Left lobe of liver (tissue), 2 donors: ENCODE data around the gene MAGIX. TPM values are rescaled to one million over a fixed set of nuclear protein-coding genes. Genes with fewer than 3 reads are reported as not detected.
A peak's percentile ranks its signal among the peaks of the same experiment; 100 is the strongest.

Experiments
- ATAC-seq: fragments of 200-7000 bp; cut with Tn5 transposase; one replicate; pipeline ENCODE4 v1.9.1; 2020; ENCODE audit warnings: mild to moderate bottlenecking, moderate library complexity
- DNase-seq: peaks from one replicate; pipeline ENCODE4 v3.0.0-alpha.2; 2020; ENCODE audit warnings: low spot score
- total RNA-seq: library from RNA; stranded (reverse); gene quantifications from one replicate; pipeline ENCODE4 v1.2.1, GENCODE V29; 2021
- donor health status: DM: no; HTN: no; CAD: no; lungs with moderate emphysema.
- donor health status: DM: no; HTN: yes; CAD: no.

The MAGIX gene
- total RNA-seq, 1 donor from 2014 or later, result 27.7 TPM

DNA sequence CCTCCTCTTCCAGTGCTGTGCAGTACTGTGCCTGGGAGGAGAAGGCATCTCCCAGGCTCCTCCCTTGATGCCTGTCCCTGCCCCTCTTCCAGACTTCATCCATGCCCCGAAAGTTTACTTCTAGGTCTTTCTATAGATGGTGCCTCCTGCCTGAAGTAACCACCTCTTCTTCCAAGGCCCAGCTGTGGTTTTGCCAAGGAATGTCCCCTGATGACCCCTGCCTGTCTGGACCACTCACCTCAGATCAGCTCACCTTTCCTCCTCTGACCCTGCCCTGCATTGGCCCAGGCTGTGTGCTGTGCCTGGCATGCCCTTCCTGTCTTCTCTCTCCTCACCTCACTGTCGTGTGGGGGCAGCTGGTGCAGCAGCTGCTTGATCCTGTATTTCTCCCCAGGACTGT, 16.8 kb downstream of the MAGIX start:
- no peak for DNase-seq
- ATAC-seq, result no peak

DNA sequence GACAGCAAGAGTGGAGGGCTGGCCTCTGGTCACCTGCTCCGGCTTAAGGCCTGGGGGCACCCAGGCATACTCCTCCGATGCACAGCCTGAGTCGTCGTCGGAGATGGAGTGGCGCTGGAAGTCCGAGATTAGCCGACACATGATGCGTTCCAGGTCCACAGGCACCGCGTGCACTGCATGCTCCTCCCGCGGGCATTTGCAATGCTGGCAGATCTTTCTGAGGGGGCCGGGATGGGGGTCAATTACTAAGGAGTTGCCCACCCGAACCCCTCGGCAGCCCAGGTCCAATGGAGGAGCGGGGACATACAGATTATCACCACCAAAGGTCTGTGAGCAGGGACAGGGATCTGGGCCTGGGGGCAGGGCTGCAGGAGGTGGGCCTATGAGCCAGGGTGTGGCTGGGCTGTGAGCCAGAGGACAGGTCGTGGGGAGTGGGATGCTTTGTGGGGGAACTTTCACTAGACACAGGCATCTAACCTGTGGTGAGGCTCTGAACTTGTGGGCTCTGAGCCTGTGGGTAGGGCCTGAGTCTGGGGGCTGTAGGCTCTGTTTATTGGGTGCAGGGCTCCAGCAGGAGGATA, 21.2 kb downstream of the MAGIX start:
- no peak for DNase-seq
- no peak for ATAC-seq

DNA sequence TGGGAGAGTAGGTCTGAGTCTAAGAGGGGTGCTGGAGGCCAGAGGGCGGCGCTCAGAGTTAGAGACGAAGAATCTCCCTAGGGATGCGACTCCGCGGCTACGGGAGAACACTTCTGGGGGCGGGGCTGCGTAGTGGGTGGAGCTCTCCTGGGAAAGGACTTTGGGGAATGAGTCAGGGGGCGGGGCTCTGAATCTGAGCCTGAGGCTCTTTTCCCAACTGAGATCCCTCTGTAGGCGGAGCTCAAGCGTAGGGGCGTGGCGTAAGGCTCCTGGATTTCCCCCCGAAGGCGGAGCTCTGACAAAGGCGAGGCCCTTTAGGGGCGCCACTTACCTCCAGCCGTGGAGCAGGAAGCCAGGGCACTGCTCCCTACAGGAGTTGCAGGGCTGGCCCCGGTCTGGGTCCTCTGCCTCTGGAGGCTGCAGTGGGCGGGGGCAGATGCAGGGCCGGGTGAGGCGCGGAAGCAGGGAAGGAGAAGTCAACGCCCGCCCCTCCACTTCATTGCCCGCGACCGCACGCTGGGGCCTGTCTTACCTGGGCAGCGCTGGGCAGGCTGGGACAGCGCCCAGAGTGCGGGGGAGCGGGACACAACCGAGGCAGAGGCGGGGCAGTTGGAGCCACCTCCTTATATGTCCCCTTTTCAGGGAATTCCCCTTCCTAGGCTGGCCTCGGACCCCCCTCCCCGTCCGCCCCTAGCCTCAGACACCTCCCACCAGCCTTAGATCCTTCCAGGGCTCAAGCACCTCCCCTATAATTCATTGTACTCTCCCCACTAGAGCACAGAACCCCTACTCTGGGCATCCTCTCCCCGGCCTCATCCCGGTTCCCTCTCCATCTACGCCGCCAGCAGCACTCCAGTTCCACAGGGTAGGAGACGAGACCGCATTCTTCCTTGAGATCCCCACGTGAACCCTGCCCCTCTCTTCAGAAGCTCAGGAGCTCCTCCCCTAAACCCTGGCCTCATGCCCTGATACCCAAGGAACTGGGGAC, 22.0 kb downstream of the MAGIX start:
- ATAC-seq (peak; percentile 46), DNase-seq (peak; percentile 64)

DNA sequence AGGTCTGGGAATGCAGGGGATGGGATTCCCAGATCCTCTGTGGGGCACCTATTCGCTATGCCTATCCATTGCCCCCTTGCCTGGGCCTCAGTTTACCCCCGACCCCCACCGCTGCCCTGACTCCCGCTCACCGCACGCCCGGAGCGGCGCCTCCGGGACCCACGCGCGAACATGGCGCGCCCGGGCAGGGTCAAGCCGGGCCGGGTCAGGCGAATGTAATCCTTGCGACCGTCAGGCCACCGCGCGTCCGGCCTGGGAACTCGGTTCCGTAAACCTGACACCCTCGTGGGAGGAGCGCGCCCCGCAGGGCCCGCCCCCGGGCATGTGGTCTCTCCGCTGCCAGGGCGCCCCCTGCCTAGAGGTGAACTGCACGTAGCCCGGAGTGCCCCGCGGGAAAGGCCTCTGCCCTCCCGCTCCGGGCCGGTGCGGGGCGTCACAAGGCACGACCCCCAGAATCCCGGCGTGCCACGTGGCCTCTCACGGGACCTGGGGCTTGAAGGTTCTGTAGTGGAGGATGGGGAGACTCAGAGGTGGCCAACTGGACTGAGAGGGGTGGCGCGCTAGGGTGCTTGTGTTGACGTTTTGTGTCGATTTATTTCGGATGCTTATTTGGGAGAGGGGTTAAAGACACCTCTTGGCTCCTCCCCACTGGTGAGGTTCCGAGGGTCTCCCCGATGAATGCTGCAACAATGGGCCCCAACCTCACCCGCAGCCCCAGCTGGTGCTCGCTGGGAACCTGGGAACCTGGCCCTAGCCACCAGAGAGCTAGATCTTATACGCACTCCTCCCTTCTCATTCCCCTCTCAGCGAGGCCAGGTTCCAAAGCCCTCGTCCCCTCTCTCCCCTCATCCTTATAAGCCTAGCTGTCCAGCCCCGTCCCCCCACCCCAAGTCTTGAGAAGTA, 23.8 kb downstream of the MAGIX start, which contains the start of gene PRICKLE3:
Gene PRICKLE3 (minus strand): TSS at position 249 of the 903 bp plus-strand sequence. CDS start 76 bp downstream, at position 173.
- peak; percentile 86 for DNase-seq
- peak; percentile 75 for ATAC-seq

- ATAC-seq, result no peak
- DNase-seq, result no peak
These were observed 24.5 kb downstream of the MAGIX start for GRCh38 chrX:49187028-49187394.

DNA sequence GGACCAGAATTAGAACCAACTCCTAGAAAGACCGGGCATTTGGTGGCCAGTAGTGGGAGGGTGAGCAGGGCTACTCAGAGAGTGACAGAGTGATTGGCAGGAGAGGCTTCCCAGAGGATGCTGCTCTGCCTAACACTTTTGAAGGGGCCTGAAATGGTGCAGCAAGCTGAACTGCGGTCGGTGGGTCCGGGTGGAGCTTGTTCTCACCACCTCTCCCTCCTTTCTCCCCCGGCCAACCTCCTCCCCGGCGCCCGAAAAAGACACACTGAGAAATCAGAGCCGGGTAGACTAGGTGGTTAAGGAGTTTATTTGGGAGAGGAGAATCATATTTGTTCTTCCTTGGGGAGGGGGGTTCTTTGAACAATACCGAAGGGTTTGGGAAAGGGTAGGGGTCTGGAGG, 25.0 kb downstream of the MAGIX start:
- ATAC-seq (no peak), DNase-seq (no peak)

DNA sequence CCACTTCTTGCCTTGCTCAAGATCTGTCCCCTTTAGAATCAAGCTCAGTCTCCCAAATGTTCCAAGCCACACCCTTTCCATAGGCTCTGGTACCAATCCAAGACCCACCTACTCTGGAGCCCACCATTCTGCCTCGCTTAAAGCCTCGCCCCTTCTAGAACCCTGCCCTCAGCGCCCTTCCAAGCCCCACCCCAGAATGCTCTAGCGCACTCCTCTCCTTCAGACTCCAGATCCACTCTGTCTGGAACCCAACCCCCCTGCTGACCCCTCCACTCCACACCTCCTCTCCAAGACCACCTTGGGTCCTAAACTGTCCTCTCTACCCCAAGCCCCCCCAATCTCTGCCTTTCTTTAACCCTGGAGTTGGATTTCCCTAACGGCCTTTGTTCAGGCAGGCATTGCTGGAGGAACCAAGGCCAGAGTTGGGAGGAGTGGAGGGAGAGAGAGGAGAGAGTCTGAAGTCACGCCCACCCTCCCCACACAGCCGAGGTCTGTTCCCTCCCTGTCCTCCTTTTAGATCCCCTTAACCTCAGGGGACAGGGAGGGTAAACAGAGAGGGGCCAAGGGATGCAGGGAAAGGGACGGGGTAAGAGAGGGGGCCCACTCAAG, 26.0 kb downstream of the MAGIX start:
- no peak for DNase-seq

GRCh38 chrX:49189606-49190005, 27.0 kb downstream of the MAGIX start:
- ATAC-seq (no peak), DNase-seq (no peak)

More for the DNA sequence above, 26.0 kb downstream of the MAGIX start:
- ATAC-seq, result no peak

DNA sequence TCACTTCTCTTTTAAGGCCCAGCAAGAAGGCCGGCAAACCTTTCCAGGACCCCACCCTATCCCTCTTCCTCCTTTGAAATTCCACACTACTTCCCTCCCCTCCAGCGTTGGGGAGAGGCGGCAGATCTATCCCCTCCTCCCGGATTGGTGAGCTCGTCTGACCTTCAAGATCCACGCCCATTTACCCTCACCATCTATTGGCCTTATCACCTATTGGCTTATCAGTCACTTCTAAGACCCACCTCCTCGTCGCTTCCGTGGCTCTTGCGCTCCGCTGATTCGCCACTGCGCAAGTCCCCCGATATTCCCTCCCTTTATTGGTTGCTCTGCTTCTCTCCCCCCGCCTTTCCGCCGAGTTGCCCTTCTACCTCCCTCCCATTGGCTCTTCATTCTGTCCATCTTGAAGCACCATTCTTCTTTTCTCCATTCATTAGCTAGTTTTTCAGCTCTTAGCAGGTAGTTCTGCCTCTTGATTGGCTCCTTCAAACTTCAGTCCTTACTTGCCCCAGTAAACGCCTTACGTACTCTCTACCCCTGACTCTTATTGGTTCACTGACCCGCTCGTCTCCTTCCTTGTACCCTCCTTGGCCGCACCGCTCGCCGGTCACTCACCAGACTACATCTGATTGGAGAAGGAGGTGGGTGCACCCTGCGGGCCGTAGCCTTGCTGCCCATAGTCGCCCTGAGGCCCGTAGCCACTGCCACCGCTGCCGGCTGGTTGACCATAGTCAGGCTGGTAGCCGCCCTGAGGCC, 28.4 kb downstream of the MAGIX start:
- DNase-seq, result peak; percentile 91
- ATAC-seq, result peak; percentile 84

GRCh38 chrX:49191574-49192011, 29.0 kb downstream of the MAGIX start:
- no peak for DNase-seq
- ATAC-seq, result no peak

- no peak for DNase-seq
These were observed 30.3 kb downstream of the MAGIX start for GRCh38 chrX:49192722-49193328.

DNA sequence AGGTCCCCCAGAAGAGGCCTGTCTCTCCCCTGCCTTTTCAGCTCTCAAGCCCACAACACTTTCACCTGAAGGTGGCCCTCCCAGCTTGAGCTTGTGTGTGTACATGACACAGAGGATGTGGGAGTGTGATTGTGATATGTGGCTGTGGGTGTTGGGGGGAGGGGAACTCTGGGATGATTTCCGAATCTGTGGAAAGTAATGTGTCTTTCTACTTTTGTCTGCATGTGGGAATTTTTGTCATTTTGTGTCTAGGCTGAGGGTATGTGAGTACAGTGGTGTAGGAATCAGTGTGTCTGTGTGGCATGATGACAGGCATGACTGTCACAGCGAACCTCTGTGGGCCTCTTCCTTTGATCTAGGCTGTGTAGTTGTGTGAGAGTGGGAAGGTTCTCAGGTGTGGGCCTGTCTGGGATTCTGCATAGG, 31.0 kb downstream of the MAGIX start:
- no peak for DNase-seq
- ATAC-seq, result no peak

More at GRCh38 chrX:49192722-49193328, 30.3 kb downstream of the MAGIX start:
- ATAC-seq, result no peak

- no peak for DNase-seq
- ATAC-seq, result no peak
These were observed 35.1 kb downstream of the MAGIX start for GRCh38 chrX:49197543-49198087.

- DNase-seq, result no peak
- no peak for ATAC-seq
These were observed 36.2 kb downstream of the MAGIX start for GRCh38 chrX:49198540-49199314.

GRCh38 chrX:49199315-49199595, 36.7 kb downstream of the MAGIX start:
- ATAC-seq, result no peak
- no peak for DNase-seq

GRCh38 chrX:49199906-49200771, 37.6 kb downstream of the MAGIX start, which contains the start of gene SYP:
Gene SYP, minus strand, starts transcription at chrX:49200193. Its CDS starts 7 bp downstream, at chrX:49200186.
- ATAC-seq (peak; percentile 99), DNase-seq (peak; percentile 86)

DNA sequence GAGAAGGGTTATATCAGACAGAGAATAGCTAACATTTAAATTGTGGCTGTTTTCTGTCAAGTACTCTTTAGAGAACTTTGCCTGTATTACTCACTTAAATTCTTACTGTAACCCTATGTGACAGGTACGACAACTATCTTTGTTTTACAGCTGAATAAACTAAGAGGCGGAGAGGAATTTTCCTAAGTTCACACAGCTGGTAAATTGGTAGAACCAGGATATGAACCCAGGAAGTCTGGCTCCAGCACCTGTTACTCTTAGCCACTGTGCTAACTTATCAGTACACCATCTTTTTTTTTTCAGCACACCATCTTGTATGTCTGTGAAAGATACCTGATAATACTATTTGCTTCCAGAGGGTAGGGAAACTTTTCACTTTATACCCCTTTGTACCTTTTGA, 39.5 kb downstream of the MAGIX start:
- DNase-seq (no peak), ATAC-seq (no peak)
